Measurements from ENCODE around the gene RIPOR1.
A peak's percentile ranks its signal among the peaks of the same experiment; 100 is the strongest.

RIPOR1 gene

DNA sequence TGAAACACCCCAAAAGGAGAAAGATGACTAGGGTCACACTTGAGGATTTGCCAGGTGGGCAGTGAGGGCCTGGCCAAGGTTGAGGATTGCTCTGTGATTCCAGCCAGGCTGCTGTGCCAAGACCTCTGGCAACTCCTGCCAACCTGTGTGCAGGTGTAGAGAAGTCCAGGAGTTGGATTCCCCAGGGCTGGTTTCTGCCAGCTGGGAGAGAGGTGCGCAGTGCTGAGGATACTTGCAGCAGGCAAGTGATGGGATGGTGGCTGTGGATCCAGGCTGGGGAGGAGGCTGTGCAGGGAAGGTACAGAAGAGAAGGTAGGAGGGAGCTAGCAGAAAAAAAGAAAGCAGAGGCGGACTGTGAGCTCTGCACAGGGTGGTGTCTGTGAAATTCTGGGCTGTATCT is 6.6 kb downstream of the RIPOR1 start:
- TF ChIP-seq, protein P1, sequence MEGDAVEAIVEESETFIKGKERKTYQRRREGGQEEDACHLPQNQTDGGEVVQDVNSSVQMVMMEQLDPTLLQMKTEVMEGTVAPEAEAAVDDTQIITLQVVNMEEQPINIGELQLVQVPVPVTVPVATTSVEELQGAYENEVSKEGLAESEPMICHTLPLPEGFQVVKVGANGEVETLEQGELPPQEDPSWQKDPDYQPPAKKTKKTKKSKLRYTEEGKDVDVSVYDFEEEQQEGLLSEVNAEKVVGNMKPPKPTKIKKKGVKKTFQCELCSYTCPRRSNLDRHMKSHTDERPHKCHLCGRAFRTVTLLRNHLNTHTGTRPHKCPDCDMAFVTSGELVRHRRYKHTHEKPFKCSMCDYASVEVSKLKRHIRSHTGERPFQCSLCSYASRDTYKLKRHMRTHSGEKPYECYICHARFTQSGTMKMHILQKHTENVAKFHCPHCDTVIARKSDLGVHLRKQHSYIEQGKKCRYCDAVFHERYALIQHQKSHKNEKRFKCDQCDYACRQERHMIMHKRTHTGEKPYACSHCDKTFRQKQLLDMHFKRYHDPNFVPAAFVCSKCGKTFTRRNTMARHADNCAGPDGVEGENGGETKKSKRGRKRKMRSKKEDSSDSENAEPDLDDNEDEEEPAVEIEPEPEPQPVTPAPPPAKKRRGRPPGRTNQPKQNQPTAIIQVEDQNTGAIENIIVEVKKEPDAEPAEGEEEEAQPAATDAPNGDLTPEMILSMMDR (IDR thresholded peaks at IDR 0.05; ENCODE audit: insufficient read depth, low read depth, low read length, missing control alignments), result no peak
- H3K4me3 ChIP-seq (ENCODE audit: low read length), result no peak overlapping the region
- no peak for DNase-seq (ENCODE audit: low read depth)

DNA sequence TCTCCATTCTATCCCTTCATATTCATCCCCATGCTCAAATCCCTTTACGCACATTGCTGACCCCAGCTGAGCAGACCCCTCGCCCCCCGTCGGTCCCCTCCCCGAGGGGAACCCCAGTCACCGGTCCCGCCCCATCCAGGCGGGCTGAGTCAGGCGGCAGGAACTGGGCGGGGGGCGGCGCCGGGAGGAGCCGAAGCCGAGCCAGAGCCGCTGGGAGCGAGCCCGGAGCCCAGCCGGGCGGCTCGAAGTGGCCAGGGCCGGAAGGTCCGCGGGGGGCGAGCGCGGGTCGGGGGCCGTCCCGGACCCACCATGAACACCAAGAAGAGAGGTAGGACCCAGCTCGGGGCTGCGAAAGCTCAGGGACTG is 8.6 kb downstream of the RIPOR1 start:
- peak overlapping the region; percentile 59 for H3K4me3 ChIP-seq (ENCODE audit: low read length)
- TF ChIP-seq, protein P1 (IDR thresholded peaks at IDR 0.05; ENCODE audit: insufficient read depth, low read depth, low read length, missing control alignments), result no peak
- peak; percentile 60 for DNase-seq (ENCODE audit: low read depth)

DNA sequence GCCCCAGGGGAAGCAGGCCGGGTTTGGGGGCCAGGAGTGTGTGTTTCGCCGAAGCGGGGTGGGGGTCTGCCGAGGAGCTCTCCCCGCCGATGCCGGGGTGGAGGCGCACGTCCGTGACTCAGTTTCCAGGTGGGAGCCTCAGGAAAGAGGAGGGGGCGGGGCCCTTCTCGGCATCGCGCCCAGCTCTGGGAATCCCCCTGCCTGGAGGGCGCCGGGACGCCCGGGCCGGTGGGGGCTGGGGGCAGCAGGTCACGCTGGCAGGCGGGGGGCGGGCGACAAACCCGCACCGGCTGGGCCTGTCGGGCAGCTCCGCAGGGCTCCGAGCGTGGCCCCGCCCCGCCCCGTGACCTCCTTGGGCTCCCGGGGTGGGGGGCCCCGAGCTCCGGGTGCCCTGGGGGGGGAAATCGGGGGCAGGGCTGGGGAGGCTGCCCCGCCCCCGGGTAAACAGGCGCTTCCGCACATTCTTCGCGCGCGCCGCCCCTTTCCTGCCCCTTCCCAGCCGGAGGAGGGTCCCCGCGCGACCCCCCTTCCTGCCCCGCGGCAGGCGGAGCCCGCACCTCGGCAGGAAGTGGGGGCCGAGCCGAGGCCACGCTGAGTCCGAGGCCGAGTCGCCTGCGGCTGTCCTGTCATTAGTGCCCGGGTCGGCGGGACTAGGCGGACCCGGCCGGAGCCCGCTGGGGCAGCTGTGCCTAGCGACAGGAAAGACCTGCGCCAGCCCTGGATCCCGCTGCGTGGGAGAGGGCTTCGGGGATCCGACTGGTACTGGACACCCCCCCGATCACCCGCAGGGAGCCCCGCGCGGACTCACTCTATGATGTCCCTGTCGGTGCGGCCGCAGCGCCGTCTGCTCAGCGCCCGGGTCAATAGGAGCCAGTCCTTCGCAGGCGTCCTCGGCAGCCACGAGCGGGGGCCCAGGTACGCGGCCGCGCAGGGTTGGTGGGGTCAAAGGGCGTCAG is 9.3 kb downstream of the RIPOR1 start:
- peak overlapping the region; percentile 59 for H3K4me3 ChIP-seq (ENCODE audit: low read length)
- TF ChIP-seq, protein P1 (IDR thresholded peaks at IDR 0.05; ENCODE audit: insufficient read depth, low read depth, low read length, missing control alignments), result no peak
- DNase-seq (ENCODE audit: low read depth), result no peak

DNA sequence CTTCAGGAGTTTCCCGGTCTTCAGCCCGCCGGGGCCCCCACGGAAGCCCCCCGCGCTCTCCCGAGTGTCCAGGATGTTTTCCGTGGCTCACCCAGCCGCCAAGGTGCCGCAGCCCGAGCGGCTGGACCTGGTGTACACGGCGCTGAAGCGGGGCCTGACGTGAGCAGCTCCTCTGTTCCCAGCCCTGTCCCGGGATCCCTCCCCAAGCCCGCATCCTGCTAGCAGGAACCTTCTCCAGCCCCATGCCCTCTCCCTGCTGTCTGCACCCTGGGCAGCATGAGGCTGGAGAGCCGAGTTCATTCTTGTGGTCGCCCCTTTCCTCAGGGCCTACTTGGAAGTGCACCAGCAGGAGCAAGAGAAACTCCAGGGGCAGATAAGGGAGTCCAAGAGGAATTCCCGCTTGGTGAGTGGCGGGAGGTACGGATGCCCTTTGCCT is 10.1 kb downstream of the RIPOR1 start:
- no peak for DNase-seq (ENCODE audit: low read depth)
- H3K4me3 ChIP-seq (ENCODE audit: low read length), result peak overlapping the region; percentile 59
- TF ChIP-seq, protein P1 (IDR thresholded peaks at IDR 0.05; ENCODE audit: insufficient read depth, low read depth, low read length, missing control alignments), result no peak

DNA sequence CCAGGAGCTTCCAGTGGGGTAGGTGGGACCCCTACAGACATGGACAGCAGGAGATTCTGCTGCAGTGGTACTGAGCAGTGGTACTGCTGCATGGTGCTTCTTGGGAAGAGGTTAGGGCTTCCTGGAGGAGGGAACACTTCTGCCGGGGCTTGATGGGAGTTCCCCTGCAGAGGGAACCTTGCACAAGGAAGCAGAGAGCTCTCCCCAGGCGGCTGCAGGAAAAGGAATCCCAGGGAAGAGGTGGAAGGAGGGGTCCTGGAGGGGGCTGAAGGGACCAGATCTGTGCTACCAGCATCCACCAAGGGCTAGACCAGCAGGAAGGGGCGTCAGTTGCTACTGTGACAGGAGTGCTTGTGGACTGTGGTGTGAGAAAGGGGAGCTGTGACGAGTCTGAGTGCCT is 10.6 kb downstream of the RIPOR1 start:
- TF ChIP-seq, protein P1 (IDR thresholded peaks at IDR 0.05; ENCODE audit: insufficient read depth, low read depth, low read length, missing control alignments), result no peak
- no peak for DNase-seq (ENCODE audit: low read depth)
- no peak overlapping the region for H3K4me3 ChIP-seq (ENCODE audit: low read length)

DNA sequence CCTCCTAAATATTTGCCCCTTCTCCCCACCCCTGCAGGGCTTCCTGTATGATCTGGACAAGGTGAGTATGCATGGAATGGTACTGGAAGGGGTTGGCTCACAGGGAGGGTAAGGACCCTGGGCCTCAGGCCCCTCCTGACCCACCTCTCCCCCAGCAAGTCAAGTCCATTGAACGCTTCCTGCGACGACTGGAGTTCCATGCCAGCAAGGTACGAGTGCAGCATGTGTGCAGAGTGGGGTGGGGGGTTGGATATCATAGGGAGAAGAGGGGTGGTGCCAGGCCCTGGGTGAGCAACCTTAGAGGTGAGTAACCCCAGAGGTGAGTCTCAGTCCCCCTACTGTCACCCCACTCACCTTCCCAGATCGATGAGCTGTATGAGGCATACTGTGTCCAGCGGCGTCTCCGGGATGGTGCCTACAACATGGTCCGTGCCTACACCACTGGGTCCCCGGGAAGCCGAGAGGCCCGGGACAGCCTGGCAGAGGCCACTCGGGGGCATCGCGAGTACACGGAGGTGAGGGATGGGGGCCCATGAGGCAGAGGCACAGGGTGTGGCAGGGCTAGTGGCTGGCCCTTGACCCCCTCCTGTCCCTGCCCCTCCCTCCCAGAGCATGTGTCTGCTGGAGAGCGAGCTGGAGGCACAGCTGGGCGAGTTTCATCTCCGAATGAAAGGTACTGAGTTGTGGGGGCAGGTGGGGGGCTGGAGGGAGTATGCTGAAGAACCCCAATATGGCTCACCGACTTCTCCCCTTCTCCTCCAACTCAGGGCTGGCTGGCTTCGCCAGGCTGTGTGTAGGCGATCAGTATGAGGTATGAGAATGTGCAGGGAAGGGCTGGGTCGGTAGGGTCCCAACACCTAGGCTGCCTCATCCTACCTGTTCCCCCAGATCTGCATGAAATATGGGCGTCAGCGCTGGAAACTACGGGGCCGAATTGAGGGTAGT is 11.3 kb downstream of the RIPOR1 start:
- TF ChIP-seq, protein P1 (IDR thresholded peaks at IDR 0.05; ENCODE audit: insufficient read depth, low read depth, low read length, missing control alignments), result no peak
- no peak overlapping the region for H3K4me3 ChIP-seq (ENCODE audit: low read length)
- DNase-seq (ENCODE audit: low read depth), result no peak
